Neural cell (in vitro differentiated cells): ENCODE measurements around the gene ZBTB12. TPM values are rescaled to one million over a fixed set of nuclear protein-coding genes. Genes with fewer than 3 reads are reported as not detected.

Experiments used
- H2AFZ ChIP-seq: fragments of 200-600, 300-800 bp; sonication (generic), shearing (Covaris generic); 2 replicates; pipeline ENCODE4 v1.6.0; 2014; ENCODE audit warnings: low read depth, mild to moderate bottlenecking, antibody characterized with exemption, low read length, moderate library complexity
- H3F3A ChIP-seq: fragments of 200-600 bp; shearing (Covaris generic); 2 replicates; pipeline ENCODE4 v1.6.1; 2016; ENCODE audit warnings: mild to moderate bottlenecking, moderate library complexity, mixed read lengths, antibody characterized with exemption, low read length; ENCODE audit not compliant: insufficient read depth, poor library complexity, severe bottlenecking
- H3K27ac ChIP-seq: fragments of 200-600, 300-800 bp; sonication (generic), shearing (Covaris generic); 2 replicates; pipeline ENCODE4 v1.5.1; 2014; ENCODE audit warnings: mild to moderate bottlenecking, low read length, moderate library complexity
- H3K27me3 ChIP-seq: fragments of 300-800, 200-600 bp; sonication (generic), shearing (Covaris generic); 2 replicates; pipeline ENCODE4 v1.6.0; 2014; ENCODE audit warnings: mild to moderate bottlenecking, low read depth, low read length, moderate library complexity; ENCODE audit not compliant: insufficient read depth
- H3K36me3 ChIP-seq: fragments of 300-800, 200-600 bp; sonication (generic), shearing (Covaris generic); 2 replicates; pipeline ENCODE4 v1.5.1; 2014; ENCODE audit warnings: mild to moderate bottlenecking, antibody characterized with exemption, low read length, moderate library complexity; ENCODE audit not compliant: insufficient read depth
- H3K4me2 ChIP-seq: fragments of 300-800, 200-600 bp; sonication (generic), shearing (Covaris generic); 2 replicates; pipeline ENCODE4 v1.6.0; 2014; ENCODE audit warnings: mild to moderate bottlenecking, low read length
- H3K4me3 ChIP-seq: fragments of 300-800, 200-600 bp; sonication (generic), shearing (Covaris generic); 2 replicates; pipeline ENCODE4 v1.5.1; 2014; ENCODE audit warnings: mild to moderate bottlenecking, low read length, moderate library complexity
- H3K79me2 ChIP-seq: fragments of 200-600 bp; shearing (Covaris generic); replicated peaks from 2 replicates; pipeline ENCODE4 v1.6.0; 2014; ENCODE audit warnings: mild to moderate bottlenecking, low read length, moderate library complexity; ENCODE audit not compliant: insufficient read depth
- H3K9ac ChIP-seq: fragments of 300-800, 200-600 bp; sonication (generic), shearing (Covaris generic); 2 replicates; pipeline ENCODE4 v1.6.1; 2016; ENCODE audit warnings: mild to moderate bottlenecking, low read length, mixed read lengths
- H3K9me2 ChIP-seq: fragments of 200-600 bp; shearing (Covaris generic); 2 replicates; pipeline ENCODE4 v1.6.1; 2016; ENCODE audit warnings: mild to moderate bottlenecking, low read length, mixed read lengths; ENCODE audit not compliant: insufficient read depth
- H3K9me3 ChIP-seq: fragments of 200-600, 300-800 bp; sonication (generic), shearing (Covaris generic); 2 replicates; pipeline ENCODE4 v1.6.1; 2016; ENCODE audit warnings: mild to moderate bottlenecking, mixed run types, low read length, moderate library complexity, mixed read lengths
- H4K20me1 ChIP-seq: fragments of 200-600 bp; shearing (Covaris generic); 2 replicates; pipeline ENCODE4 v1.6.1; 2016; ENCODE audit warnings: mild to moderate bottlenecking, mixed run types; ENCODE audit not compliant: insufficient read depth
- CTCF ChIP-seq: fragments of 450-650 bp; IDR thresholded peaks from 2 replicates; pipeline ENCODE4 v1.5.1; 2014; ENCODE audit warnings: antibody characterized with exemption, mild to moderate bottlenecking, moderate library complexity; ENCODE audit not compliant: poor library complexity, severe bottlenecking
- EP300 ChIP-seq: fragments of 450-650 bp; conservative IDR thresholded peaks from 2 replicates; pipeline ENCODE4 v1.6.1; 2014; ENCODE audit warnings: antibody characterized with exemption, mild to moderate bottlenecking, moderate library complexity; ENCODE audit not compliant: poor library complexity, severe bottlenecking
- EZH2 ChIP-seq: fragments of 200-600, 300-800 bp; shearing (Covaris generic), sonication (generic); IDR thresholded peaks from 2 replicates; pipeline ENCODE4 v1.6.1; 2014; ENCODE audit warnings: antibody characterized with exemption, low read length, borderline replicate concordance, mild to moderate bottlenecking; ENCODE audit not compliant: insufficient read depth, poor library complexity, severe bottlenecking
- MXI1 ChIP-seq: fragments of 450-650 bp; conservative IDR thresholded peaks from 2 replicates; pipeline ENCODE4 v1.6.1; 2014; ENCODE audit warnings: antibody characterized with exemption, mild to moderate bottlenecking; ENCODE audit not compliant: poor library complexity, severe bottlenecking
- POLR2AphosphoS5 ChIP-seq: IDR thresholded peaks from 2 replicates; pipeline ENCODE4 v1.6.1; 2012
- RAD21 ChIP-seq: fragments of 450-650 bp; conservative IDR thresholded peaks from 2 replicates; pipeline ENCODE4 v1.6.1; 2014; ENCODE audit warnings: antibody characterized with exemption, mild to moderate bottlenecking, moderate library complexity
- SMC3 ChIP-seq: fragments of 450-650 bp; conservative IDR thresholded peaks from 2 replicates; pipeline ENCODE4 v1.6.1; 2014; ENCODE audit warnings: antibody characterized with exemption, mild to moderate bottlenecking, moderate library complexity; ENCODE audit not compliant: poor library complexity
- TAF1 ChIP-seq: IDR thresholded peaks from 2 replicates; pipeline ENCODE4 v1.6.1; 2012; ENCODE audit warnings: low read depth
- polyA plus RNA-seq: library from polyadenylated mRNA; depleted of rRNA; stranded (reverse); fragments of >200 nt; gene quantifications from 2 replicates; pipeline ENCODE4 v1.2.3, GENCODE V29; 2014
- TF ChIP-seq, protein P1 (sequence below): IDR thresholded peaks from 2 replicates; pipeline ENCODE4 v1.6.1; 2012; ENCODE audit warnings: borderline replicate concordance

The ZBTB12 gene
- polyA plus RNA-seq, 1 donor from 2014 or later, result 21.4 TPM

DNA sequence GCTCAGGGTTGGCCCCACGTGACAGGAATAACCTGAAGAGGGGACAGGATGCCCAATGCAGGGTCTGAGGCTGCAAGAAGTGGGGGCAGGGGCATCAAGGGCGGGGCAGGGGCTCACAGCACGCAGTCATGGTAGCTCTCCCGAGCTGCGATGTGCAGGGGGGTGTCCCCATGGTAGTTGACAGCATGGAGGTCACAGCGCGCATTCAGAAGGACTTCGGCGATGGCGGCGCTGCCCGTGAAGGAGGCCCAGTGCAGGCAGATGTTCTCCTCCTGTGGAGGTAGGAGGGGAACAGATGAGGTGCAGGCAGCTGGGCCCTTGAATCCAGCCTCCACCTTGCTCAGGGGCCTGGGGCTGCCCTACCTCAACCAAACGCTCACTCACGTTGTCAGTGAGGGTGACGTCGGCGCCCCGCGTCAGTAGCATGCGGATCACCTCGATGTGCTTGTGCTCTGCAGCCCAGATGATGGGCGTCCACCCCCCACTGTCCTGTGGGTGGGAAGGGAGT, 17.3 kb downstream of the ZBTB12 start:
- H3K79me2 ChIP-seq, result no peaks in the 10 kb centered on the region
- no peak overlapping the region for H3K9ac ChIP-seq
- H3K4me3 ChIP-seq, result no peak overlapping the region
- no peaks in the 10 kb centered on the region for H3K9me2 ChIP-seq
- H3K27ac ChIP-seq, result no peak overlapping the region
- no peaks in the 10 kb centered on the region for H3K36me3 ChIP-seq
- no peaks in the 10 kb centered on the region for H3K9me3 ChIP-seq
- H3K4me2 ChIP-seq, result no peak overlapping the region
- no peak overlapping the region for H2AFZ ChIP-seq
- H3F3A ChIP-seq, result no peaks in the 10 kb centered on the region
- no peak for TF ChIP-seq EP300
- no peak for TF ChIP-seq RAD21
- no peak for TF ChIP-seq EZH2
- TF ChIP-seq TAF1, result no peak
- no peak for TF ChIP-seq SMC3
- no peak for TF ChIP-seq POLR2AphosphoS5
- no peak for TF ChIP-seq MXI1
- TF ChIP-seq CTCF, result no peak
- TF ChIP-seq, protein P1, sequence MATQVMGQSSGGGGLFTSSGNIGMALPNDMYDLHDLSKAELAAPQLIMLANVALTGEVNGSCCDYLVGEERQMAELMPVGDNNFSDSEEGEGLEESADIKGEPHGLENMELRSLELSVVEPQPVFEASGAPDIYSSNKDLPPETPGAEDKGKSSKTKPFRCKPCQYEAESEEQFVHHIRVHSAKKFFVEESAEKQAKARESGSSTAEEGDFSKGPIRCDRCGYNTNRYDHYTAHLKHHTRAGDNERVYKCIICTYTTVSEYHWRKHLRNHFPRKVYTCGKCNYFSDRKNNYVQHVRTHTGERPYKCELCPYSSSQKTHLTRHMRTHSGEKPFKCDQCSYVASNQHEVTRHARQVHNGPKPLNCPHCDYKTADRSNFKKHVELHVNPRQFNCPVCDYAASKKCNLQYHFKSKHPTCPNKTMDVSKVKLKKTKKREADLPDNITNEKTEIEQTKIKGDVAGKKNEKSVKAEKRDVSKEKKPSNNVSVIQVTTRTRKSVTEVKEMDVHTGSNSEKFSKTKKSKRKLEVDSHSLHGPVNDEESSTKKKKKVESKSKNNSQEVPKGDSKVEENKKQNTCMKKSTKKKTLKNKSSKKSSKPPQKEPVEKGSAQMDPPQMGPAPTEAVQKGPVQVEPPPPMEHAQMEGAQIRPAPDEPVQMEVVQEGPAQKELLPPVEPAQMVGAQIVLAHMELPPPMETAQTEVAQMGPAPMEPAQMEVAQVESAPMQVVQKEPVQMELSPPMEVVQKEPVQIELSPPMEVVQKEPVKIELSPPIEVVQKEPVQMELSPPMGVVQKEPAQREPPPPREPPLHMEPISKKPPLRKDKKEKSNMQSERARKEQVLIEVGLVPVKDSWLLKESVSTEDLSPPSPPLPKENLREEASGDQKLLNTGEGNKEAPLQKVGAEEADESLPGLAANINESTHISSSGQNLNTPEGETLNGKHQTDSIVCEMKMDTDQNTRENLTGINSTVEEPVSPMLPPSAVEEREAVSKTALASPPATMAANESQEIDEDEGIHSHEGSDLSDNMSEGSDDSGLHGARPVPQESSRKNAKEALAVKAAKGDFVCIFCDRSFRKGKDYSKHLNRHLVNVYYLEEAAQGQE, result no peak
- H3K27me3 ChIP-seq, result no peaks in the 10 kb centered on the region
- H4K20me1 ChIP-seq, result no peaks in the 10 kb centered on the region

DNA sequence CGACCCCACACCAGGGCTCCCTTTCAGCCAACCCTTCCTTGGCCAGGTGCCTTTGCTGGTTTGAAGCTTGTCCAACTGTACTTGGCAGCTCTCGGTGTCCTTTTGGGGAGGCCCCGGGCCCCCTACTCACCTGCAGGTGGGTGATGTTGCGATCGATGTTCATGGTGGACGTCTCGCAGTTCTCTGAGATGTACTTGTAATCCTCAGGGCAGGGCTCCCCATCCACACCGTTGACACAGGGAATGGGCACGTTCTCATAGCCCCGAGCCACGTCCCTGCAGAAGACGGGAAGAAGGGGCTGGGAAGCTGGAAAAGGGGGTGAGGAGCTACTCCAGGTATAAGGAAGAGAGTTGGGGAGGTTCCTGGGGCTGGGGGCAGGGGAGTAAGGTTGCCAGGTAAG, 18.2 kb downstream of the ZBTB12 start:
- Histone ChIP-seq H3K9ac (no peak overlapping the region), H4K20me1 (no peaks in the 10 kb centered on the region), H3F3A (no peaks in the 10 kb centered on the region), H3K4me2 (no peak overlapping the region), H2AFZ (no peak overlapping the region), H3K9me2 (no peaks in the 10 kb centered on the region), H3K79me2 (no peaks in the 10 kb centered on the region), H3K27me3 (no peaks in the 10 kb centered on the region), H3K9me3 (no peaks in the 10 kb centered on the region), H3K36me3 (no peaks in the 10 kb centered on the region), H3K27ac (no peak overlapping the region), H3K4me3 (no peak overlapping the region)
- TF ChIP-seq TAF1 (no peak), EP300 (no peak), SMC3 (no peak), RAD21 (no peak), POLR2AphosphoS5 (no peak), MXI1 (no peak), EZH2 (no peak), CTCF (no peak)
- TF ChIP-seq, protein P1, result no peak
